Ramos (cell line): ENCODE data around the gene CST9L.

ENCODE experiments used
- in situ Hi-C: fragments of 300-500 bp; cut with MboI; formaldehyde crosslinking; loops from one replicate; pipeline ENCODE4 v1.14.3; 2022; ENCODE audit warnings: low sequenced_read_pairs; ENCODE audit not compliant: unreplicated experiment

The CST9L gene

DNA sequence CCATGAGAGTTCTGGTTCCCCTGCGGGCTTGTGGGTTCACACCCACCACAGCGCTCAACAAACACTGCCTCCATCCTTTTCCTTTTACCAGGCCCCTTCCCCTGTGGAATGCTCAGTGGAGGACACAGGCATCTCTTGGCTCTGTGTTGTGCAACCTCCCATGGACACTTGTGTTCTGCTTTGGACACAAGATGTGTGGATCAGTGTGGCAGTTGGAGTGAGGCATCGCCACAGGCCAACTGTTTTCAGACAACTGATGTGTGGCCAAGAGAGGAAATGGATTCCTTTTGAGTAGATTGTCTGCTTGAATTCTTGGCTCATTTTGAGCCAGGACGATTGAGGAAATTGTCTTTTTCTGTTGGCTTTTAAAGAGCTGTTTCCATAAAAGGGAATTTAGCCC, 50.6 kb downstream of the CST9L start:
- in situ Hi-C loops, result no loop called here

- in situ Hi-C loops, result no loop called here
Measured at GRCh38 chr20:23515250-23515939, 52.9 kb downstream of the CST9L start.

GRCh38 chr20:23514848-23515247, 53.4 kb downstream of the CST9L start:
- in situ Hi-C loops, result no loop called here
